Muscle of back (tissue), 11 donors: ENCODE measurements around the gene PNPLA6. TPM values are rescaled to one million over a fixed set of nuclear protein-coding genes. Genes with fewer than 3 reads are reported as not detected.
"Not testable (repeated sequence)": the region's sequence is repeated elsewhere in the genome, so short reads cannot be mapped to it uniquely, and the experiment has no call there.

Experiments
- DNase-seq, 3 donors: peaks; one replicate each; pipeline versions ENCODE4 v3.0.0 to v3.0.0-alpha.2; 2013
- polyA plus RNA-seq, 10 donors: library from polyadenylated mRNA; unstranded; fragments of 120-200 nt; gene quantifications; one replicate each; pipeline ENCODE4 v1.2.1, GENCODE V29; 2013; ENCODE audit not compliant: insufficient read length in 10 of 10

PNPLA6 gene
- polyA plus RNA-seq, 10 donors: 24.2 to 32.7 (median 27.4) TPM

DNA sequence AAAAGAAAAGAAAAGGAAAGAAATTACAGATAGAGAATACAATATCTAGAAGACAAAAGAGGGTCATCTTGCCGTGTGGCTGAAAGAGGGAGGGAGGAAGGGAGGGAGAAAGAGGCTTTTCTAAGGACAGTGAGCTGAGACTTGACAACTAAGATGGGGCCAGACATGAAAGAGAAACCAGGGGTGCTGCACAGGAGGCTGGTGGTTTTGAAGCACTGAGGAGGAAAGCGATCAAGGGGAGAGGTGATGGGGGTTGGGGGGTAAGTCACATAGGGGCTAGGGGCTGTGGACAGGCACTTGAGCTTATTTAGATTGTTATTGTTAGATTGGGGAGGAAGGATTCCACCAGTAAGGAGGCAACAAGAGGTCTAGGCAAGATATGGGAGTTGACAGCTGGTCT lies 17.3 kb downstream of the PNPLA6 start:
- DNase-seq: no peak

DNA sequence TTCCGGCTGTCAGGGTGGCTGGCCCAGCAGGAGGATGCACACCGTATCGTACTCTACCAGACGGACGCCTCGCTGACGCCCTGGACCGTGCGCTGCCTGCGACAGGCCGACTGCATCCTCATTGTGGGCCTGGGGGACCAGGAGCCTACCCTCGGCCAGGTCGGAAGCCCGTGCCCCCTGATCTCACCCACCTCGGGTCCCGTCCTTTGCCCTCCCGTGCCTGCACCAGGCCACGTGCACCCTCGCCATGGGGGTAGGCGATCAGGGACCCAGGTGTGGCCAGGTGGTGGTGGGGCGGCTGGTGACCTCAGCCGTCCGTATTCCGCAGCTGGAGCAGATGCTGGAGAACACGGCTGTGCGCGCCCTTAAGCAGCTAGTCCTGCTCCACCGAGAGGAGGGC lies 19.0 kb downstream of the PNPLA6 start:
- no peak for DNase-seq

GRCh38 chr19:7554990-7555864 lies 19.7 kb downstream of the PNPLA6 start:
- DNase-seq: no peak

DNA sequence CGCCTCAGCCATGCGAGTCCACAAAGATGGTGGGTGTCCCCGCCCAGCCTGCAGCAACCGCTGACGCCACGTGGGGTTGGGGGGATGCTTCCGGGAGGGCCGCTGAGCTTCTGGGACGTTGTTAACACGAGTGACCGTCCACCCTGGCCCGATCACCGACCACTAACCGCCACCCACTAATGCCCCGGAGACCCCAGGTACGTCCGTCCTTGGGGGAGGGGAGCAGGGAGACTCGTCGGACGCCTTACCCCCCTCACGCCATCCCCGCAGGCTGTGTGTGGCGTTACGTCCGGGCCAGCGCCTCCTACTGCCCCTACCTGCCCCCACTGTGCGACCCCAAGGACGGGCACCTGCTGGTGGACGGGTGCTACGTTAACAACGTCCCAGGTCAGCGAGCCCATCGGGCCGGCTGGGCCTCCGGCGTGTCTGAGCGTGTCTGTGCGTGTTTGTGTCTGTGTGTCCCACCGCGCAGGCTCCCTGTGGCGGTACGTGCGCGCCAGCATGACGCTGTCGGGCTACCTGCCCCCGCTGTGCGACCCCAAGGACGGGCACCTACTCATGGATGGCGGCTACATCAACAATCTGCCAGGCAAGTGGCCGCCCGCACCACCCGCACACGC lies 21.3 kb downstream of the PNPLA6 start:
- no peak for DNase-seq

- DNase-seq: no peak
Measured at GRCh38 chr19:7558667-7559066, 23.1 kb downstream of the PNPLA6 start.

DNA sequence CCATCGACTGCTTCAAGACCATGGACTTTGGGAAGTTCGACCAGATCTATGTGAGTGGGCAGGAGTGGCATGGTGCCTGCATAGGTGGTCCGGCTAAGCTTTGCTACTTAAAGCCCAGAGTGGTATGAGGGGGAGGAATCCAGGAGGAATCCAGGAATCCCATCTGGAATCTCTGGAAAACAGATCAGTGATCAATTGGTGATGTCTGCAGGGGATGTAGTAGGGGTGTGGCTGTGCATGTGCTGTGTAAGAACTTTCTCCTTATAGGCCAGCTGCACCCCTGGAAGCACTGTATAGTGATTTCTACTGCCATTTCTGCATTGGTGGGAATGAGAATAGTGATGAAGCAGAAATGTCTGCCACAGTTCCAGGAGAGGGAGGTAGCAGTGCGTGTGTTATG lies 23.6 kb downstream of the PNPLA6 start:
- no peak for DNase-seq

- no peak for DNase-seq
Measured at GRCh38 chr19:7560255-7560654, 24.7 kb downstream of the PNPLA6 start.

DNA sequence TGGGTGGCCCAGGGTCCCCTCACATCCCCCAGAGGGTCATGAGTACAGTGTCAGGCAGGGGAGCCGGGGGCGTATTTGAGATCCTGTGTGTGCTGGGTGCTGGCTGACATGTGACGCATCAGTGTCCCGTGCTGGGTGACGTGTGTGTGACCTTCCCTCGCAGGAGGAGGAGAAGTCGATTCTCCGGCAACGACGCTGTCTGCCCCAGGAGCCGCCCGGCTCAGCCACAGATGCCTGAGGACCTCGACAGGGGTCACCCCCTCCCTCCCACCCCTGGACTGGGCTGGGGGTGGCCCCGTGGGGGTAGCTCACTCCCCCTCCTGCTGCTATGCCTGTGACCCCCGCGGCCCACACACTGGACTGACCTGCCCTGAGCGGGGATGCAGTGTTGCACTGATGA lies 25.8 kb downstream of the PNPLA6 start:
- DNase-seq: no peak

DNA sequence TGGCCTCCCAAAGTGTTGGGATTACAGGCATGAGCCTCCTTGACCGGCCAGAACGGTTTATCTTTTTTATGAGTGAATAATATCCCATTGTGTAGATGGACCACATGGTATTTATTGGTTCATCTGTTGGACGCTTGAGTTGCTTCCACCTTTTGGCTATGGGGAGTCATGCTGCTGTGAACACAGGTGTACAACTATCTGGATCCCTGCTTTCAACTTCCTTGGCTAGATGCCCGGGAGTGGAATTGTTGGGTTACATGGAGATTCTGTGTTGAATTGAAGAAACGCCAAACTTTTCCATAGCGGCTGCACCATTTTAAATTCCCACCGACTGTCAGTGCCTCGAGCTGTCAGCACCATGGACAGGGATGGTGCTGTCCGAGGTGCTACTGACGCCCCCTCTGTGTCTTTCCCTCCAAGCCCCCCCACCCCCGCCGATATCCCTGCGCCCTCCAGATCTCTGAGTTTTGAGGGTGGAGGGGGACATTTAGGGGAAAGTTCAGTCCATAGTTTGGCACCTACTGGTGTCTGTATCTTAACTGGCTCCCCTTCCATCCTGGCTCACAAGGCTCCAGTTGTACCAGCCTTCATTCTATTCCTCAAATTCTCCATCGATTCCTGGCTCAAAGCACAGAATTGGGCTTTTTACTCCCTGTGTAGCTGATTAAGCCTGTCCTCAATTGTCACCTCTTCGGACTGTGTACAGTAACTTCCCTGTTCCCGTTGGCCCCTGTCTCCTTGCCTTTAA lies 27.3 kb downstream of the PNPLA6 start:
- no peak for DNase-seq

- DNase-seq: no peak
Measured at GRCh38 chr19:7564866-7565265, 29.3 kb downstream of the PNPLA6 start.

DNA sequence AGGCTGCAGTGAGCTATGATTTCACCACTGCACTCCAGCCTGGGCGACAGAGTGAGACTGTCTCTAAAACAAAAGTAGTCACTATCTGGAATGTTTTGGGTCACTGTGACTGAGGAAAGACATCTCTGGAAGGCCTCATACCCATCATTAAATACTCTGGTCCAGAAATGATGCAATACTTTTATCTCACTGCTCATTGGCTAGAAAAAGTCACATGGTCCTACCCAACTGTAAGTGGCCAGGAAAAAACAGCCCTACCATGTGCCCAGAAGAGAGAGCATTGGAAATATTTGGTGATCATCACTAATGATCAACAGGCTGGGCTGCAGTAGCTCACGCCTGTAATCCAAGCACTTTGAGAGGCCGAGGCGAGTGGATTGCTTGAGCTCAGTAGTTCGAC lies 29.8 kb downstream of the PNPLA6 start:
- no peak for DNase-seq

GRCh38 chr19:7570761-7571160 lies 35.2 kb downstream of the PNPLA6 start:
- DNase-seq: no peak

DNA sequence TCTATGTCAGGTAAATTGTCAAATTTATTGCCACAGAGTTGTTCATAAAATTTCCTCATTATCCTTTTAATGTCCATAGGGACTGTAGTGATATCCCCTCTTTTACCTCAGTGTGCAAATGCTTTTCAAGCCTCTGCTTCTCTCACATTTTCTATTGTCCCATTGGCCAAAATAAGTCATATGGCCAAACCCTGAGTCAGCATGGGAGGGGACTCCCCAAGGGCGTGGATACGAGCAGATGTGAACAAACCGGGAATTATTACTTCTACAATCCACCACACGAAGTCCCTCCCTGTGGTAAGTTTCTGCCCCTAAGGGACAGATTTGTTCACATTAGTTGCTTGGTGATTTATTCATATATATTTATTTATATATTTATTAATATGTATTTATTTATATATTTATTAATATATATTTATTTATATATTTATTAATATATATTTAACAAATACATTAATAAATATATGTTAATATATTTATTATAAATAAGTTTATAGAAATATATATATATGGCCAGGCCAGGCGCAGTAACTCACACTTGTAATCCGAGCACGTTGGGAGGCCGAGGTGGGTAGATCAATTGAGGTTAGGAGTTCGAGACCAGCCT lies 40.0 kb downstream of the PNPLA6 start:
- no peak for DNase-seq

DNA sequence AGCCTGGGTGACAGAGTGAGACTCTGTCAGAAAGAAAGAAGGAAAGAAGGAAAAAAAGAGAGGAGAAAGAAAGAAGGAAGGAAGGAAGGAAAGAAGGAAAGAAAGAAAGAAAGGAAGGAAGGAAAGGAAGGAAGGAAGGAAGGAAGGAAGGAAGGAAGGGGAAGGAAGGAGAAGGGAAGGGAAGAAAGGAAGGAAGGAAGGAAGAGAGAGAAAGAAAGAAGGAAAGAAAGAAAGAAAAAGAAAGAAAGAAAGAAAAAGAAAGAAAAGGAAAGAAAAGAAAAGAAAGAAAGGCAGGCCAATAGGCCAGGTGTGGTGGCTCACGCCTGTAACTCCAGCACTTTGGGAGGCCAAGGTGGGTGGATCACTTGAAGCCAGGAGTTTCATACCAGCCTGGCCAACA lies 41.9 kb downstream of the PNPLA6 start:
- not testable (repeated sequence) for DNase-seq

DNA sequence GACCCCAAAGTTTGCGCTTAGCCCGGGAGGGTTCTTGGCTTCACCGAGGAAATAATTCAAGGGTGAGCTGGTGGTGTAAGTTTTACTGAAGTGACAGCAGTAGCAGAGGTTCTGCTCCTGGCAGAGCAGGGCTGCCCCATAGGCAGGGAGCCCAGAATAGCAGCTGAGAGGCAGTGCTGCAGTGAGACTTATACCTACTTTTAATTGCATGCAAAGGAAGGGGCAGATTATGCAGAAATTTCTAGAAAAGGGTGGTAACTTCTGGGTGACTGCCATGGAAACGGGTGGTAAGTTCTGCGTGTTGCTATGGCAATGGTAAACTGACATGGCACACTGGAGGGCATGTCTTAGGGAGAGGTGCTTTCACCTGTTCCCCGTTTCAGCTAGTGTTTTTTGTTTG lies 42.6 kb downstream of the PNPLA6 start:
- DNase-seq: no peak

DNA sequence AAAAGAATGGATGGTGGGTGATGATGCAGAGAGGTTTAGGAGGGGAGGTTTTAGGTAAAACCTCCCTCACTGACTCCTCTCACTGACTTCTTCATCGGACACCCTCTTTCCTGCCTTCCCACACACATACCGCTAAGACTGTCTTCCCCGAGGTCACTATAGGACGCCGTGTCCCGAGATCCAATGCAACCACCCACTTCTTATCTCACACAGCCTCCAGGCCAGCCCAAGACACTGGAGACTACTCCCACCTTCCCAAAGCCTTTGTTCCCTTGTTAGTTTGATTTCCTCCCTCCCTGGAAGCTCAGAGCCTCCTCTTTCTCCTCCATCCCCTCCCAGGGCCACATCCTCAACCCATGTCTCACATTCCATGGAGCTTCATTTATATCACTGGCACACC lies 43.7 kb downstream of the PNPLA6 start:
- DNase-seq: no peak

- DNase-seq: no peak
Measured at GRCh38 chr19:7582446-7582845, 46.9 kb downstream of the PNPLA6 start.

- no peak for DNase-seq
Measured at GRCh38 chr19:7589822-7590221, 54.3 kb downstream of the PNPLA6 start.

DNA sequence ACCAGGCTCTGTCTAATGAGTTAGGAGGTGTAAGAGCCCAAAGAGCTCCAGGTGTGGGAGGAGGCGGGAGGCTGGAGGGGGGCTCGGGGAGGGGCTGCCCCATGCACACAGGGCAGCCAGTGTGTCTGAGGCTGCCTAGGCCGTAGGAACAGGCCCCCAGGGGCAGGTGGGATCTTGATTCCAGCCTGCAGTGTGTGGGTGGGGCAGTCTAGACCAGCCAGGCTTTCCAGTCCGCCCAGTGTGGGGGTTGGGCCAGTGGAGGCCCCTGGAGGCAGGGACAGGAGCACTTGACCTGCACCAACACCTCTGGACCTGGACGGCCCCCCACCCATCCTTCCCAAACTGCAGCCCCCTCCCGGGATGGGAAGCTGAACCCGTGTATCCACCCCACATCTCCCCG lies 54.7 kb downstream of the PNPLA6 start:
- DNase-seq: no peak

- DNase-seq: no peak
Measured at GRCh38 chr19:7595466-7596133, 60.1 kb downstream of the PNPLA6 start, which contains the start of gene CAMSAP3. Gene CAMSAP3 (plus strand): TSS chr19:7595863. CDS start chr19:7596003, 140 bp downstream.

- DNase-seq: no peak
Measured at GRCh38 chr19:7596211-7596937, 60.9 kb downstream of the PNPLA6 start.
